Endothelial cell of umbilical vein (primary cell): ENCODE measurements around the gene ELK3.

Experiments used
- CTCF ChIP-seq, 2 donors: IDR thresholded peaks; 1 replicate in 1 of 2; 2 replicates in 1 of 2; pipeline ENCODE4 v1.5.1; 2011; ENCODE audit warnings: low read length in 2 of 2, mild to moderate bottlenecking in 2 of 2, moderate library complexity in 2 of 2, control low read depth in 1 of 2, inconsistent platforms in 1 of 2, low read depth in 1 of 2; ENCODE audit not compliant: insufficient read depth in 1 of 2; ENCODE audit errors: extremely low read depth in 1 of 2
- EZH2 ChIP-seq: IDR thresholded peaks from 2 replicates; pipeline ENCODE4 v1.6.1; 2012; ENCODE audit warnings: borderline replicate concordance, low read depth, mild to moderate bottlenecking, moderate library complexity, low read length, inconsistent platforms; ENCODE audit not compliant: severe bottlenecking
- FOS ChIP-seq: IDR thresholded peaks from 2 replicates; pipeline ENCODE4 v1.6.1; 2011; ENCODE audit warnings: mild to moderate bottlenecking, low read length, moderate library complexity, borderline replicate concordance; ENCODE audit not compliant: insufficient read depth
- JUN ChIP-seq: IDR thresholded peaks from 2 replicates; pipeline ENCODE4 v1.6.1; 2011; ENCODE audit warnings: borderline replicate concordance, low read depth; ENCODE audit not compliant: insufficient read length, insufficient read depth
- MAX ChIP-seq: IDR thresholded peaks from 2 replicates; pipeline ENCODE4 v1.6.1; 2011; ENCODE audit not compliant: insufficient read depth, insufficient read length
- MYC ChIP-seq: IDR thresholded peaks from one replicate; pipeline ENCODE4 v1.6.1; 2011; ENCODE audit warnings: mild to moderate bottlenecking, low read depth, low read length
- POLR2A ChIP-seq: IDR thresholded peaks from 2 replicates; pipeline ENCODE4 v1.6.1; 2012; ENCODE audit warnings: low read depth, mild to moderate bottlenecking, control low read depth, low read length
- POLR2AphosphoS5 ChIP-seq: IDR thresholded peaks from 2 replicates; pipeline ENCODE4 v1.6.1; 2012; ENCODE audit warnings: low read depth, mild to moderate bottlenecking, control low read depth, low read length, moderate library complexity; ENCODE audit not compliant: insufficient read depth

DNA sequence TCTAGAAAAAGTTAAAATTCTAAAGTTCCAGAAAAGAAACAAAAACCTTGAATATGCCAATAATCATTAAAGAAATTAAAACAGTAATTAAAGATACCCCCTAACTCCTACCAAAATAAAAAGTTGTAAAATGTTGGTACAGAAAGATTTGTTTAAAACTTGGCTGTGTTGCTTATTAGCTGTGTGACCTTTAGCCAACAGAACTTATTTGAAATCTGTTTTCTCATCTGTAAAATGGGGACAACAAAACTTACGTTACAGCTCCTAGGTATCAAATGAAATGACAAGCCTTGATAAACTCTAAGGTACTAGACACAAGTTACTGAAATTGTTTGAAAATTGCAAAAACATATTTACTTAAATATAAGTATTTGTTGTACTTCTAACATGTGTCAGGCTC, 71.7 kb downstream of the ELK3 start:
- TF ChIP-seq MYC (no peak), CTCF (IDR thresholded peaks at IDR 0.05; ENCODE audit: extremely low read depth in 1 of 2, insufficient read depth in 1 of 2, low read depth in 1 of 2, low read length in 2 of 2) (no peak), MAX (no peak), EZH2 (no peak), POLR2AphosphoS5 (no peak), POLR2A (no peak), FOS (no peak), JUN (no peak)
